ENCODE data around the gene SWI5.

- TF ChIP-seq CTCF (conservative IDR thresholded peaks at IDR 0.05 in 1 of 2, IDR thresholded peaks at IDR 0.05 in 1 of 2; ENCODE audit: low read depth in 1 of 2, low read length in 2 of 2) = no peak
- no peak for TF ChIP-seq EZH2 (IDR thresholded peaks at IDR 0.05; ENCODE audit: low read length, missing control alignments)
Observed at GRCh38 chr9:128314697-128315096, 38.6 kb downstream of the SWI5 start.
